SKM-1 (cell line): ENCODE data around the gene TMEM97.
"Not testable (repeated sequence)": the region's sequence is repeated elsewhere in the genome, so short reads cannot be mapped to it uniquely, and the experiment has no call there.

Experiments used
- DNase-seq: peaks from one replicate; lab custom pipeline; 2025; ENCODE audit not compliant: unreplicated experiment; lab: John Stamatoyannopoulos, UW

TMEM97 gene

GRCh38 chr17:28318759-28319597, at the start of gene TMEM97:
TSS of gene TMEM97 (plus strand) at chr17:28319200. CDS start at chr17:28319240, 40 bp downstream.
- peak; percentile 95 for DNase-seq

- no peak for DNase-seq
Measured at GRCh38 chr17:28270055-28270454, 48.9 kb upstream of the TMEM97 start.

GRCh38 chr17:28270926-28271325, 48.1 kb upstream of the TMEM97 start:
- DNase-seq, result no peak

- no peak for DNase-seq
Measured at GRCh38 chr17:28271431-28271830, 47.6 kb upstream of the TMEM97 start.

- no peak for DNase-seq
Measured at GRCh38 chr17:28272166-28272565, 46.8 kb upstream of the TMEM97 start.

- not testable (repeated sequence) for DNase-seq
Measured at GRCh38 chr17:28273341-28273740, 45.7 kb upstream of the TMEM97 start.

- no peak for DNase-seq
Measured at GRCh38 chr17:28274591-28275265, 44.3 kb upstream of the TMEM97 start.

GRCh38 chr17:28276011-28276410, 43.0 kb upstream of the TMEM97 start:
- no peak for DNase-seq

GRCh38 chr17:28279411-28279810, 39.6 kb upstream of the TMEM97 start:
- no peak for DNase-seq

- no peak for DNase-seq
Measured at GRCh38 chr17:28280826-28281225, 38.2 kb upstream of the TMEM97 start.

GRCh38 chr17:28282596-28282995, 36.4 kb upstream of the TMEM97 start:
- no peak for DNase-seq

- no peak for DNase-seq
Measured at GRCh38 chr17:28285965-28286364, 33.0 kb upstream of the TMEM97 start.

- no peak for DNase-seq
Measured at GRCh38 chr17:28290703-28291102, 28.3 kb upstream of the TMEM97 start.

- no peak for DNase-seq
Measured at GRCh38 chr17:28291780-28292330, 27.1 kb upstream of the TMEM97 start.

GRCh38 chr17:28292878-28293277, 26.1 kb upstream of the TMEM97 start:
- DNase-seq, result not testable (repeated sequence)

GRCh38 chr17:28293994-28294393, 25.0 kb upstream of the TMEM97 start:
- peak; percentile 81 for DNase-seq

- DNase-seq, result no peak
Measured at GRCh38 chr17:28295677-28296578, 23.1 kb upstream of the TMEM97 start.

GRCh38 chr17:28298449-28298848, 20.6 kb upstream of the TMEM97 start:
- no peak for DNase-seq

- DNase-seq, result no peak
Measured at GRCh38 chr17:28306954-28307401, 12.0 kb upstream of the TMEM97 start.

GRCh38 chr17:28313841-28314240, 5.2 kb upstream of the TMEM97 start:
- DNase-seq, result no peak
